HG03135 (cell line): ENCODE results near the gene SHC3.
A peak's percentile ranks its signal among the peaks of the same experiment; 100 is the strongest.

ENCODE experiments used
- ATAC-seq: cut with Tn5 transposase; IDR thresholded peaks from one replicate; pipeline ENCODE4 v1.9.1; 2021; ENCODE audit warnings: mild to moderate bottlenecking, moderate library complexity; ENCODE audit not compliant: unreplicated experiment

The SHC3 gene

GRCh38 chr9:89113851-89114250 is 64.8 kb downstream of the SHC3 start:
- ATAC-seq = no peak

GRCh38 chr9:89112243-89112642 is 66.4 kb downstream of the SHC3 start:
- ATAC-seq = no peak

- ATAC-seq = no peak
These were observed 69.0 kb downstream of the SHC3 start for GRCh38 chr9:89109666-89110065.

GRCh38 chr9:89107406-89107805 is 71.2 kb downstream of the SHC3 start:
- ATAC-seq = no peak

- no peak for ATAC-seq
These were observed 72.3 kb downstream of the SHC3 start for GRCh38 chr9:89106224-89106851.

GRCh38 chr9:89104821-89105220 is 73.8 kb downstream of the SHC3 start:
- no peak for ATAC-seq

- ATAC-seq = no peak
These were observed 81.4 kb downstream of the SHC3 start for GRCh38 chr9:89097219-89097618.

- ATAC-seq = no peak
These were observed 81.8 kb downstream of the SHC3 start for GRCh38 chr9:89096807-89097206.

- no peak for ATAC-seq
These were observed 82.7 kb downstream of the SHC3 start for GRCh38 chr9:89095761-89096528.

GRCh38 chr9:89093201-89093975 is 85.2 kb downstream of the SHC3 start:
- no peak for ATAC-seq

GRCh38 chr9:89089176-89089575 is 89.4 kb downstream of the SHC3 start:
- no peak for ATAC-seq

- no peak for ATAC-seq
These were observed 95.0 kb downstream of the SHC3 start for GRCh38 chr9:89083626-89084025.

GRCh38 chr9:89080193-89080592 is 98.4 kb downstream of the SHC3 start:
- no peak for ATAC-seq

GRCh38 chr9:89079391-89079790 is 99.2 kb downstream of the SHC3 start:
- no peak for ATAC-seq

GRCh38 chr9:89078860-89079259 is 99.8 kb downstream of the SHC3 start:
- ATAC-seq = no peak

GRCh38 chr9:89078421-89078820 is 100.2 kb downstream of the SHC3 start:
- ATAC-seq = no peak

GRCh38 chr9:89077519-89077918 is 101.1 kb downstream of the SHC3 start:
- ATAC-seq = peak; percentile 66

GRCh38 chr9:89073397-89073796 is 105.2 kb downstream of the SHC3 start:
- ATAC-seq = no peak

- ATAC-seq = no peak
These were observed 107.0 kb downstream of the SHC3 start for GRCh38 chr9:89071591-89071990.

- ATAC-seq = no peak
These were observed 111.8 kb downstream of the SHC3 start for GRCh38 chr9:89066835-89067234.

GRCh38 chr9:89065921-89066320 is 112.7 kb downstream of the SHC3 start:
- no peak for ATAC-seq

- ATAC-seq = no peak
These were observed 117.8 kb downstream of the SHC3 start for GRCh38 chr9:89060790-89061189.
